Neural cell (in vitro differentiated cells): ENCODE measurements around the gene ADGRF1. TPM values are rescaled to one million over a fixed set of nuclear protein-coding genes. Genes with fewer than 3 reads are reported as not detected.
A peak's percentile ranks its signal among the peaks of the same experiment; 100 is the strongest.
"Not testable (repeated sequence)": the region's sequence is repeated elsewhere in the genome, so short reads cannot be mapped to it uniquely, and the experiment has no call there.

Experiments
- H2AFZ ChIP-seq: fragments of 200-600, 300-800 bp; sonication (generic), shearing (Covaris generic); 2 replicates; pipeline ENCODE4 v1.6.0; 2014; ENCODE audit warnings: low read depth, mild to moderate bottlenecking, antibody characterized with exemption, low read length, moderate library complexity
- H3F3A ChIP-seq: fragments of 200-600 bp; shearing (Covaris generic); 2 replicates; pipeline ENCODE4 v1.6.1; 2016; ENCODE audit warnings: mild to moderate bottlenecking, moderate library complexity, mixed read lengths, antibody characterized with exemption, low read length; ENCODE audit not compliant: insufficient read depth, poor library complexity, severe bottlenecking
- H3K27ac ChIP-seq: fragments of 200-600, 300-800 bp; sonication (generic), shearing (Covaris generic); 2 replicates; pipeline ENCODE4 v1.5.1; 2014; ENCODE audit warnings: mild to moderate bottlenecking, low read length, moderate library complexity
- H3K27me3 ChIP-seq: fragments of 300-800, 200-600 bp; sonication (generic), shearing (Covaris generic); 2 replicates; pipeline ENCODE4 v1.6.0; 2014; ENCODE audit warnings: mild to moderate bottlenecking, low read depth, low read length, moderate library complexity; ENCODE audit not compliant: insufficient read depth
- H3K36me3 ChIP-seq: fragments of 300-800, 200-600 bp; sonication (generic), shearing (Covaris generic); 2 replicates; pipeline ENCODE4 v1.5.1; 2014; ENCODE audit warnings: mild to moderate bottlenecking, antibody characterized with exemption, low read length, moderate library complexity; ENCODE audit not compliant: insufficient read depth
- H3K4me2 ChIP-seq: fragments of 300-800, 200-600 bp; sonication (generic), shearing (Covaris generic); 2 replicates; pipeline ENCODE4 v1.6.0; 2014; ENCODE audit warnings: mild to moderate bottlenecking, low read length
- H3K4me3 ChIP-seq: fragments of 300-800, 200-600 bp; sonication (generic), shearing (Covaris generic); 2 replicates; pipeline ENCODE4 v1.5.1; 2014; ENCODE audit warnings: mild to moderate bottlenecking, low read length, moderate library complexity
- H3K79me2 ChIP-seq: fragments of 200-600 bp; shearing (Covaris generic); replicated peaks from 2 replicates; pipeline ENCODE4 v1.6.0; 2014; ENCODE audit warnings: mild to moderate bottlenecking, low read length, moderate library complexity; ENCODE audit not compliant: insufficient read depth
- H3K9ac ChIP-seq: fragments of 300-800, 200-600 bp; sonication (generic), shearing (Covaris generic); 2 replicates; pipeline ENCODE4 v1.6.1; 2016; ENCODE audit warnings: mild to moderate bottlenecking, low read length, mixed read lengths
- H3K9me2 ChIP-seq: fragments of 200-600 bp; shearing (Covaris generic); 2 replicates; pipeline ENCODE4 v1.6.1; 2016; ENCODE audit warnings: mild to moderate bottlenecking, low read length, mixed read lengths; ENCODE audit not compliant: insufficient read depth
- H3K9me3 ChIP-seq: fragments of 200-600, 300-800 bp; sonication (generic), shearing (Covaris generic); 2 replicates; pipeline ENCODE4 v1.6.1; 2016; ENCODE audit warnings: mild to moderate bottlenecking, mixed run types, low read length, moderate library complexity, mixed read lengths
- H4K20me1 ChIP-seq: fragments of 200-600 bp; shearing (Covaris generic); 2 replicates; pipeline ENCODE4 v1.6.1; 2016; ENCODE audit warnings: mild to moderate bottlenecking, mixed run types; ENCODE audit not compliant: insufficient read depth
- CTCF ChIP-seq: fragments of 450-650 bp; IDR thresholded peaks from 2 replicates; pipeline ENCODE4 v1.5.1; 2014; ENCODE audit warnings: antibody characterized with exemption, mild to moderate bottlenecking, moderate library complexity; ENCODE audit not compliant: poor library complexity, severe bottlenecking
- EP300 ChIP-seq: fragments of 450-650 bp; conservative IDR thresholded peaks from 2 replicates; pipeline ENCODE4 v1.6.1; 2014; ENCODE audit warnings: antibody characterized with exemption, mild to moderate bottlenecking, moderate library complexity; ENCODE audit not compliant: poor library complexity, severe bottlenecking
- EZH2 ChIP-seq: fragments of 200-600, 300-800 bp; shearing (Covaris generic), sonication (generic); IDR thresholded peaks from 2 replicates; pipeline ENCODE4 v1.6.1; 2014; ENCODE audit warnings: antibody characterized with exemption, low read length, borderline replicate concordance, mild to moderate bottlenecking; ENCODE audit not compliant: insufficient read depth, poor library complexity, severe bottlenecking
- MXI1 ChIP-seq: fragments of 450-650 bp; conservative IDR thresholded peaks from 2 replicates; pipeline ENCODE4 v1.6.1; 2014; ENCODE audit warnings: antibody characterized with exemption, mild to moderate bottlenecking; ENCODE audit not compliant: poor library complexity, severe bottlenecking
- POLR2AphosphoS5 ChIP-seq: IDR thresholded peaks from 2 replicates; pipeline ENCODE4 v1.6.1; 2012
- RAD21 ChIP-seq: fragments of 450-650 bp; conservative IDR thresholded peaks from 2 replicates; pipeline ENCODE4 v1.6.1; 2014; ENCODE audit warnings: antibody characterized with exemption, mild to moderate bottlenecking, moderate library complexity
- REST ChIP-seq: IDR thresholded peaks from 2 replicates; pipeline ENCODE4 v1.6.1; 2012; ENCODE audit warnings: borderline replicate concordance
- SMC3 ChIP-seq: fragments of 450-650 bp; conservative IDR thresholded peaks from 2 replicates; pipeline ENCODE4 v1.6.1; 2014; ENCODE audit warnings: antibody characterized with exemption, mild to moderate bottlenecking, moderate library complexity; ENCODE audit not compliant: poor library complexity
- TAF1 ChIP-seq: IDR thresholded peaks from 2 replicates; pipeline ENCODE4 v1.6.1; 2012; ENCODE audit warnings: low read depth
- polyA plus RNA-seq: library from polyadenylated mRNA; depleted of rRNA; stranded (reverse); fragments of >200 nt; gene quantifications from 2 replicates; pipeline ENCODE4 v1.2.3, GENCODE V29; 2014

Gene ADGRF1
- polyA plus RNA-seq, 1 donor from 2014 or later: not detected

GRCh38 chr6:46990818-46991510 lies 51.2 kb downstream of the ADGRF1 start:
- H4K20me1 ChIP-seq, H3F3A ChIP-seq, H3K4me3 ChIP-seq, H3K27me3 ChIP-seq, H3K9ac ChIP-seq, H3K36me3 ChIP-seq, H3K9me2 ChIP-seq, H3K4me2 ChIP-seq, H3K27ac ChIP-seq, H3K79me2 ChIP-seq, H2AFZ ChIP-seq, H3K9me3 ChIP-seq: not testable (repeated sequence)
- TF ChIP-seq CTCF (peak; percentile 92), RAD21 (peak; percentile 93), SMC3 (peak; percentile 94)

- TF ChIP-seq TAF1 (no peak), CTCF (no peak), POLR2AphosphoS5 (no peak), REST (no peak), RAD21 (no peak), EP300 (no peak), MXI1 (no peak), SMC3 (no peak), EZH2 (no peak)
- H3K9me2 ChIP-seq: no peaks in the 10 kb centered on the region
- H3K36me3 ChIP-seq: no peaks in the 10 kb centered on the region
- H3K4me3 ChIP-seq: no peak overlapping the region
- H3K9me3 ChIP-seq: no peaks in the 10 kb centered on the region
- no peaks in the 10 kb centered on the region for H4K20me1 ChIP-seq
- no peak overlapping the region for H3K4me2 ChIP-seq
- no peaks in the 10 kb centered on the region for H3K27me3 ChIP-seq
- no peaks in the 10 kb centered on the region for H3F3A ChIP-seq
- no peaks in the 10 kb centered on the region for H3K79me2 ChIP-seq
- H3K27ac ChIP-seq: no peak overlapping the region
- no peak overlapping the region for H3K9ac ChIP-seq
- H2AFZ ChIP-seq: no peak overlapping the region
These were observed 52.0 kb downstream of the ADGRF1 start for GRCh38 chr6:46990031-46990644.
